RKO (cell line): ENCODE results near the gene HOXD4.

ENCODE experiments used
- DNase-seq: peaks from one replicate; pipeline ENCODE4 v3.0.0-alpha.2; 2016; ENCODE audit warnings: low spot score

Gene HOXD4

GRCh38 chr2:176188774-176189680 is 37.7 kb downstream of the HOXD4 start:
- DNase-seq = no peak

- no peak for DNase-seq
Observed at GRCh38 chr2:176189681-176190641, 38.6 kb downstream of the HOXD4 start.

GRCh38 chr2:176192351-176192750 is 41.0 kb downstream of the HOXD4 start:
- DNase-seq = no peak

- DNase-seq = no peak
Observed at GRCh38 chr2:176193048-176193447, 41.7 kb downstream of the HOXD4 start.

GRCh38 chr2:176199902-176200301 is 48.6 kb downstream of the HOXD4 start:
- DNase-seq = no peak

- no peak for DNase-seq
Observed at GRCh38 chr2:176200971-176201370, 49.6 kb downstream of the HOXD4 start.

GRCh38 chr2:176202491-176202890 is 51.1 kb downstream of the HOXD4 start:
- DNase-seq = no peak
